ENCODE results near the gene TOP1.

Gene TOP1

DNA sequence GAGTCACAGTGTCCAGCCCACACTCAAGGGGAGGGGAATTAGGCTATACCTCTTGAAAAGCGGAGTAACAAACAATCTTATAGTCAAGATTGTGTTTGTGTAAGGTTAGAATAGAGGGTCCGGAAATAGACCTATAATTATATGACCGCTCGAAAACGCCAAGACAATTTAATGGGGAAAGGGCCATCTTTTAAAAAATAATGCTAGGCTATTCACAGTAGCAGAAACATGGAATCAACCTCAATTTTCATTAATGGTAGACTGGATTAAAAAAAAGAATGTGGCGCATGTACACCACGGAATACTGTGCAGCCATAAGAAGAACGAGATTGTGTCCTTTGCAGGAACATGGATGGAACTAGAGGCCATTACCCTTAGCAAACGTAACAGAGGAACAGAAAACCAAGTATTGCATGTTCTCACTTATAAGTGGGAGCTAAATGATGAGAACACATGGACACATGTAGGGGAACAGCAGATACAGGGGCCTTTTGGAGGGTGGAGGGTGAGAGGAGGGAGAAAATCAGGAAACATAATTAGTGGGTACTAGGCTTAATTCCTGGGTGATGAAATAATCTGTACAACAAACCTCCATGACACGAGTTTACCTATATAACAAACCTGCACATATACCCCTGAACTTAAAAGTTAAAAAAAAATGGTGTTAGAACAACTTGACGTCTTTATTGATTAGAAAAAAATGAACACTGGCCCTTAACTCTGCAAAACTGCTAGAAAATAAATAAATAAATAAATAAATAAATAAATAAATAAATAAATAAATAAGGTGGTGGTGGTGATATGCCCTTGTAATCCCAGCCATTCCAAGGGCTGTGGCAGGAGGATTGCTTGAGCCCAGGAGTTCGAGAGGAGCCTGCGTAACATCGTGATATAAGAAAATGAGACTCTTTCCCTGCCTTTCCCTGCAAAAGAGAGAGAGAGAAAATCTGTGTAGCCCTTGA lies 30.3 kb downstream of the TOP1 start:
- DNase-seq: peak in 1 of 3 experiments; percentile 76

DNA sequence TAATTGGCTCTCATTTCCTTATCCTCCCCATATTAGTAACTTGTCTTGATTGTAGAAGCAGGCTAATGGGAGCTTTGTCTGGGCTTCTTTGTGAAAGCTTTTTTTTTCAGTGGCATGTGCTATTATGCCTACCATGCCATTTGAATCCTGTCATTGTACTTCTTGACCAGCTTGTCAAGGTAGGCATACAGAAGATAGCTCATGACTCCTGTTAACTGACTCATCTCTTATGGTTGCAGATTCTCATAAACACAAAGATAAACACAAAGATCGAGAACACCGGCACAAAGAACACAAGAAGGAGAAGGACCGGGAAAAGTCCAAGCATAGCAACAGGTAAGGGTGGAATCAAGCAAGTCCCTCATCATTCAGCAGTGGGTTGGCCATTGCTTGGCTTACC lies 32.5 kb downstream of the TOP1 start:
- no peak for DNase-seq

DNA sequence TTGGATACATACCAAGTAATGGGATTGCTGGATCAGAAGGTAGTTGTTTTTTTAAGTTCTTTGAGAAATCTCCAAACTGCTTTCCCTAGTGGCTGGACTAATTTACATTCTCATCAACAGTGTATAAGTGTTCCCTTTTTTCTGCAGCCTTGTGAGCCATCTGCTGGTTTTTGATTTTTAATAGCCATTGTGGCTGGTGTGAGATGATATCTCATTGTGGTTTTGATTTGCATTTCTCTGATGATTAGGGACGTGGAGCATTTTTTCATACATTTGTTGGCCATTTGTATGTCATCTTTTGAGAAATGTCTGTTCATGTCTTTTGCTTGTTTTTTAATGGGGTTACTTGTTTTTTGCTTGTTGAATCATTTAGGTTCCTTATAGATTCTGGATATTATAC lies 34.8 kb downstream of the TOP1 start:
- DNase-seq: no peak

- DNase-seq: no peak
Observed at GRCh38 chr20:41064377-41064776, 35.8 kb downstream of the TOP1 start.

DNA sequence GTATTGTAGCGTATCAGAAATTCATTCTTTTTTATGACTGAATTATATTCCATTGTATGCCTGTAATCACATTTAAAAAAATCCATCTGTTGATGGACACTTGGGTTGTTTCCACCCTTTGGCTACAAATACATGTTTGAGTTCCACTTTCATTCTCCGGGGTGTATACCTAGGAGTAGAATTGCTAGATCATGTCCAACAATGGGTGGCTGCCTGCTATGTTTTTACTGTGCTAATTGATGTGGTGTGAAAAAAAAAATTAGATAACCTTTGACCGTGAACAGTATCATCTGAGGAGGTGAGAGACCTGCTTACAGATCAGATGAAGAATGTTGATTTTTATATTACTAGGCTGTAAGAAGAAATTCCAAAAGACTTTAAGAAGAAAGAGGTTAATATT lies 37.1 kb downstream of the TOP1 start:
- DNase-seq: no peak

- no peak for DNase-seq
Observed at GRCh38 chr20:41068806-41069205, 40.2 kb downstream of the TOP1 start.

DNA sequence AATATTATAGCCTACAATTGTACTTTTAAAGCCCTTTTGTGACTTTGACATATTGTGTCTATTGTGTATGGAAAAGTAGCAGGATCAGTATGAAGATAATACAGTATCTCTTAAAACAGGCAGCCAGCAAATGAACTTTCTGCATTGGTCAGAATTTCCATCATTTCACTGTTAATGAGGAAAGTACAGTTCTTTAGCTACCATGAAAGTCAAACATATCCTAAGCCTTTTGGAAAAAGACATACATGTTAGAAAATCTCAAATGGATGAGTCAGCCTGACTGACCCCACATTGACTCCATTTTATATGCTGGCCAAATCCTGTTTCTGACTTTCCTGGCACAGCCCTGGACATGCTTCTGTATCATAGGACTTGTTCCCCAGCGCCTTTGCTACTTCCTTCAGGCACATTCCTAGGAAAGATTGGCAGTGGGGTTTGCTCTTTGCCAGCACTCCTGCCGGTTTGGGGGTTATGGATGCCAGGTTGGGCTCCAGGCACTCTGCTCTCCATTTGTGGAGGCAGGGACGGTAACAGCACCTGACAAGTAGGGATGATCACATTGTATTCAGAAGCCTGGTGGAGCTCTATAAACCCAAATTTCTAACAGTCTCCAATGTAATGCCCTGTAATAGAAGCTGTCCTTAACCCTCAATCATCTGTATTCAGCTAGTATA lies 43.7 kb downstream of the TOP1 start:
- DNase-seq: no peak

DNA sequence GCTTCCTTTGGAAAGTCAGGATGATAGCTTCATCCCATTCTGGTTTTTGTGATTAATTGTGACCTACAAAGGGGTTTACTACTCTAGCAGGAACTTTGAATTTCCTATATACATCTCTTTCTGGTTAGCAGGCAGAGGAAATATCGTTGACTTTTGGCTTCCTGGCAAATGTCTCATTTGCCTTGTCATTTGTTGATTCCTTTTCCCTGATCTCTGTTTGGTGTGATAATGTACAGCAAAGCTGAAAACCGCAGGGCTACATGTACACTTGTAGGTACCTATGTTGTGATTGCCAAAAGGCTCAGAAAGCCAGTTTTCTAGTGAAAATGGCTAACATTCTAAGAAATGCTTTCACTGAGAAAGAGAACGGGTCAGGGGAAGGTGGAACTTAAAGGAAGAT lies 44.3 kb downstream of the TOP1 start:
- no peak for DNase-seq

DNA sequence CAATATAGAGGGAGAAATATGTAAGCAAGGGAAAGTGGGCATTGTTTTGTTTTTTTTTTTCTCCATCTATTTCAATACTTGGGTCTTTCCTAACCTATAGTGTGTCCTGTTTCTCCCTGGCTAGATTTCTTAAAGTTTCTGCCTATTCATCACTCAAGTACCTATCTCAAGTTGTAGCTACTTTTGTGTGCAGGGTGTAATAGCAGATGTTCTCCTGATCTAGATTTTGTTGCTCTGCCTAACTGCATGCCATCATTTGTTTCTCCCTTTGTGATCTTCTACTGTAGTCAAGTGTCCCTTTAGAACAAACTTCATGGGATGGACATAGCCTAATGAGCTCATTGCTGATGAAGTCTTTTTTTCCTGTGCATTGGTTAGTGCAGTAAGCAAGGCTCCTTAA lies 45.8 kb downstream of the TOP1 start:
- no peak for DNase-seq

DNA sequence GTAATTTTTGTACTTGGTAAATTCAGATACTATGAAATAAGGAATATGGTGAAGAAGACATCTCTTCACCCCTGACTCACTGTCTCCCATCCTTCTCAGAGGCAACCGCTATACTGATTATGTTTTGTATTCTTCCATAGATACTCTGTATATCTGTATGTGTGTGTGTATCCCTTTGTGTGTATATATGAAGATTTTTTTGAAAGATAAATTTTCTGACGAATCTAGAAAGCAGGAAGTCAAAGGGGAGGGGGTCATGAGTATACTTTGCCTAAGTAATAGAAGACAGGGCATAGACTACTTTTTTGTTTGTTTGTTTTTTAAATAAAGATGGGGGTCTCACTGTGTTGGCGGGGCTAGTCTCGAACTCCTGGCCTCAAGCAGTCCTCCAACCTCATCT lies 48.2 kb downstream of the TOP1 start:
- DNase-seq: no peak

DNA sequence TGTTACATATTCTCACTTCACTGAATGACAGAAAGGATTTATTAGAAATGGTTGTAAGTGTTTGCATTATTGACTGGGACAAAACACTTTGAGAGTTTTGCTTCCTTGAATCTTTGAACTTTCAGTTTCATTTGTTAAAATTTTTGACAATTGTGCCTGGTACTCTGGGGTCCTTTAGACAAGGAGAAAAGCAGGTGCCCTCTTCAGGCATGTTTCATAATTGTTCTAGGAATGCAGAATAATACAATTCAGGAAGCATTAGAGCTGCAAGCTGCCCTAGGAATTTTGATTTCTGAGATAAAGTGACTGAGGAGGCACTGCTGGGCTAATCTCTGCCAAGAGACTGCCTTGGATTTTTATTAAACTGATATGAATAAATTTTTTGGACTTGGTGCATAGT lies 49.7 kb downstream of the TOP1 start:
- peak in 1 of 3 experiments; percentile 29 for DNase-seq

GRCh38 chr20:41079066-41079465 lies 50.4 kb downstream of the TOP1 start:
- no peak for DNase-seq

GRCh38 chr20:41080866-41081265 lies 52.2 kb downstream of the TOP1 start:
- DNase-seq: no peak

GRCh38 chr20:41081276-41081814 lies 52.7 kb downstream of the TOP1 start:
- DNase-seq: no peak

- peak in 1 of 3 experiments; percentile 65 for DNase-seq
Observed at GRCh38 chr20:41082306-41082705, 53.7 kb downstream of the TOP1 start.

DNA sequence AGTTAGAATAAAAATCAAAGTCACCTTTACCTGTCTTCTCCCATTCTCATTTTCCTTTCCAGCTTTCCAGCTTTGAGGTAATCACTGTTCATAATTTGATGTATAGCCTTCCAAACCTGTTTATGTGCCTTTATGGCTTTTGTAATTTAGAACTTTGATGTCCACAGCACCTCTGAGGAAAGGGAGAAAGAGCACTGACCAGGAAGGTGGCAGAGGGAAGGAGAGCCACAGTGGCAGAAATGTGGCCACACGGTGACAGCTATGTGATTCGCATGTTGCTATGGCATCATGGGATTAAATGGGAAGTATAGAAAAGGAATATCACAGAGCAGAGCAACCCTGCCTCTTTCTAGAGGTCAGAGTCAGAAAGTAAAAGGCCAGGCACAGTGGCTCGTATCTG lies 57.0 kb downstream of the TOP1 start:
- DNase-seq: no peak

- peak; percentile 82 to 98 (median 86) for DNase-seq
Observed at GRCh38 chr20:41086402-41087324, 58.0 kb downstream of the TOP1 start.

DNA sequence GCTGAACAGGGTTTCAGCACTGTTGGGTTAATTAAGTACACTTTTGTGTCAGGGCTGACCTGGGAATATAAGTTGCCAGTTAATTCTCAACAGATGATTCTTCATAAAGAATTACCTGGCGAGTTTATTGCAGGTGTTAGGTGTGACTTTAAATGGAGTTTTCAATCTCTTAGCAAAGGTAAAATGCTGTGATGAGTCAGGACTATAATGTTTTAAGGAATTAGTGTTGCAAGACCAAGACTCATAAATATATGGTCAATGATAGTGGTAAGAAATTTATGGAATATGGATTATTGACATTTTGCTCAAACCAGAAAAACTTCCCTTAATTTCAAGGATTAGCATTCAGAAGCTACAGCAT lies 58.7 kb downstream of the TOP1 start:
- no peak for DNase-seq

GRCh38 chr20:41087777-41088176 lies 59.2 kb downstream of the TOP1 start:
- DNase-seq: peak in 2 of 3 experiments; percentile 24 to 75

GRCh38 chr20:41089555-41089954 lies 60.9 kb downstream of the TOP1 start:
- no peak for DNase-seq

DNA sequence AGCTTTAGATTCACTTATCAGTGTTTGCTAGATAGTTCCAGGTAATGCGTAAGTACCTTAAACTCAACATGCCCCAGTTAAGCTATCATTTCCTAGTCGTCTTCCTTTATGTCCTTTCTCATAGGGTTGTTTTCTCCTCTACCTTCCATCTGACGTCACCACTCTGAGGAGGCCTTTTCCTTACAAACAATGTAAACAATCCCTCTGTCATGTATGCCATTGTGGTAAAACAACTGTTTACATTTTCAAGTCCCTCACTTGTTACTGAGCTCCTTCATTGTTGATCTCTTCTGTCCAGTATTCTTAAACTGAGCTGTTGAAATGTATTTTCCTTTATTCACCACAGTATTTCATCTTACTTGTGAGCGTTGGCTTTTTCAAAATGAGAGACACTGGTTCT lies 63.3 kb downstream of the TOP1 start:
- no peak for DNase-seq

DNA sequence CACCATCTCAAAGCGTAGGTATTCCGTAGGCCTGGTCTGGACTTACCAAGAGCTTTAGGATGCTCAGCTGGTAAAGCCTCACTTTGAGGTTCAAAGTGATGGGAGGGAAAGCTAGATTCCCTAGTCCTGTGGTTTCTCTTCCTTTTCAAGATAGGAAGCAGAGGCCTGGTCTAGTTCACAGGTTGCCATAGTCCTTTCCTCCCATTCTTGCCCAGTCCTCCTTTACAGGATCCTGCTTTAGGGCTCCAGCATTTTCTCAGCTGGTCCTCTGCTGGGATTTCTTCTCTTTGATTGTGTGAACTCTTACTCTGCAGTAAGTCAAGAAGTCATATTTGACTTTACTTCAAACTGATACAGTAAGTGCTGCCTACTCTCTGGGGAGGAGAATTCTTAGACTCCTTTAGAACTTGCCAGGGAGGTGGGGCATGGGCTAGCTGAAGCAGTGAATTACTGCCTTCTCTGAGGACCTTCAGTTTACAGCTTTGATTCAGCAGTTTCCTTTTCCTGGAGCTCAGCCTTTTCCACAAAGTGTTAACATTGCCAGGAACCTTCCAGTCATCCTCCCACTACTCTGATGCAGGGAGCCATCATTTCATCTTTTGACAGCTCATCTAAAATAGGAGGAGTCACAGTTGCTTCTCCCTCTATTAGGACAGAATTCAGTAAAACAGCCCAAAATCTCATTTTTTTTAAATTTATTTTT lies 65.9 kb downstream of the TOP1 start:
- DNase-seq: no peak
